Measurements from ENCODE around the gene CCNL2. TPM values are rescaled to one million over a fixed set of nuclear protein-coding genes. Genes with fewer than 3 reads are reported as not detected.

The CCNL2 gene
- total and polyA plus RNA-seq, 2 donors (not counting 1 experiment from before 2014, with no cell fraction given): 263 to 347 TPM

DNA sequence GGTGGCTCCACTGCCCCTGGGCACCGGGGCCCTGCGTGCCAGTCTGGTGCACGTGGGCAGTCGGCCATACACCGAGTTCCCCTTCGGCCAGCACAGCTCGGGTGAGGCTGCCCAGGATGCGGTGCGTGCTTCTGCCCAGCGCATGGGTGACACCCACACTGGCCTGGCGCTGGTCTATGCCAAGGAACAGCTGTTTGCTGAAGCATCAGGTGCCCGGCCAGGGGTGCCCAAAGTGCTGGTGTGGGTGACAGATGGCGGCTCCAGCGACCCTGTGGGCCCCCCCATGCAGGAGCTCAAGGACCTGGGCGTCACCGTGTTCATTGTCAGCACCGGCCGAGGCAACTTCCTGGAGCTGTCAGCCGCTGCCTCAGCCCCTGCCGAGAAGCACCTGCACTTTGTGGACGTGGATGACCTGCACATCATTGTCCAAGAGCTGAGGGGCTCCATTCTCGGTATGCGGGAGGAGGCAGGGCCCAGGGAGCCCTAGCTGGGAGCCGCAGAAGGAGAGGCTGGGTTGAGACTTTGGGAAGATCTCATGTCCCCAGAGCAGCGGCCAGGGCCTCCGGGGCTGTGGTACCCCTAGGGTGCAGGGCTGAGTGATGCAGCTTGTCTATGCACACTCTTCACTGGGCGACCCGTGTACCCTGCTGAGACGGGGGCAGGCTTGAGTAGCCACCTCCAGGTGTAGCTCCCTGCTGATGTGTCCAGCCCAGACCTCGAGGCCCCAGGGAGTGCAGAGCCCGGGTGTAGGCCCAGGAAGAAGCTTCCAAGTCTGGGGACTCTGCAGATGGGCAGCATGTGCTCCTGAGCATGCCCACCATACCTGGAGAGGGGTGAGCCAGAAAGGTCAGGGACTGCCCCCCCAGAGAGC lies 38.1 kb upstream of the CCNL2 start:
- Mint-ChIP-seq H3K9me3 (ENCODE audit: insufficient read depth) (no peaks in the 10 kb centered on the region), H3K27ac (no peak overlapping the region), H3K27me3 (peaks cover 28% of the 10 kb centered on the region), H3K4me3 (no peak overlapping the region), H3K4me1 (peaks cover 15% of the 10 kb centered on the region)
- TF ChIP-seq EZH2 (IDR thresholded peaks at IDR 0.05; ENCODE audit: borderline replicate concordance, insufficient read depth, low read depth, low read length, poor library complexity, severe bottlenecking): no peak
- TF ChIP-seq, protein P1, sequence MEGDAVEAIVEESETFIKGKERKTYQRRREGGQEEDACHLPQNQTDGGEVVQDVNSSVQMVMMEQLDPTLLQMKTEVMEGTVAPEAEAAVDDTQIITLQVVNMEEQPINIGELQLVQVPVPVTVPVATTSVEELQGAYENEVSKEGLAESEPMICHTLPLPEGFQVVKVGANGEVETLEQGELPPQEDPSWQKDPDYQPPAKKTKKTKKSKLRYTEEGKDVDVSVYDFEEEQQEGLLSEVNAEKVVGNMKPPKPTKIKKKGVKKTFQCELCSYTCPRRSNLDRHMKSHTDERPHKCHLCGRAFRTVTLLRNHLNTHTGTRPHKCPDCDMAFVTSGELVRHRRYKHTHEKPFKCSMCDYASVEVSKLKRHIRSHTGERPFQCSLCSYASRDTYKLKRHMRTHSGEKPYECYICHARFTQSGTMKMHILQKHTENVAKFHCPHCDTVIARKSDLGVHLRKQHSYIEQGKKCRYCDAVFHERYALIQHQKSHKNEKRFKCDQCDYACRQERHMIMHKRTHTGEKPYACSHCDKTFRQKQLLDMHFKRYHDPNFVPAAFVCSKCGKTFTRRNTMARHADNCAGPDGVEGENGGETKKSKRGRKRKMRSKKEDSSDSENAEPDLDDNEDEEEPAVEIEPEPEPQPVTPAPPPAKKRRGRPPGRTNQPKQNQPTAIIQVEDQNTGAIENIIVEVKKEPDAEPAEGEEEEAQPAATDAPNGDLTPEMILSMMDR (IDR thresholded peaks at IDR 0.05): no peak
- intact Hi-C loops (cut with micrococcal nuclease): no loop called here
- no peak overlapping the region for H3K27ac ChIP-seq (ENCODE audit: low read length in 2 of 2)
- WGBS (ENCODE audit: insufficient coverage): 85% methylated on average over 31 of the region's 31 CpGs
- peaks cover 0 to 31% (median 0%) of the 10 kb centered on the region in 3 donors for H3K9me3 ChIP-seq (ENCODE audit: control extremely low read depth in 1 of 3, control insufficient read depth in 2 of 3, insufficient read depth in 1 of 3, low read length in 2 of 3)
- no peaks in the 10 kb centered on the region for H3K79me2 ChIP-seq (ENCODE audit: control insufficient read depth, insufficient read depth, low read length)
- no peak overlapping the region for H3K9ac ChIP-seq (ENCODE audit: low read length)
- CTCF ChIA-PET: interaction anchor here (0.5 kb wide), 1 partner anchor 29 kb away, joined by 5 read pairs; no protein-coding TSS in a partner anchor
- H3K27me3 ChIP-seq (replicated peaks in 1 of 4; ENCODE audit: control extremely low read depth in 1 of 4, control insufficient read depth in 3 of 4, insufficient read depth in 4 of 4, low read length in 3 of 4): peaks cover 0 to 69% (median 33%) of the 10 kb centered on the region in 4 experiments
- no peak overlapping the region for H3K4me3 ChIP-seq (ENCODE audit: control extremely low read depth in 1 of 5, extremely low read depth in 1 of 5, insufficient read depth in 1 of 5, low read depth in 2 of 5, low read length in 4 of 5)
- DNase-seq (peak; percentile 10), ATAC-seq (ENCODE audit: low read depth) (no peak)
- H2AFZ ChIP-seq (ENCODE audit: insufficient read depth, low read depth, low read length, poor library complexity, severe bottlenecking): no peak overlapping the region
- H3K4me1 ChIP-seq (ENCODE audit: control insufficient read depth in 2 of 2, insufficient read depth in 2 of 2, low read length in 2 of 2): peaks cover 35 to 44% of the 10 kb centered on the region in 2 donors
- H3K4me2 ChIP-seq (replicated peaks; ENCODE audit: low read depth, low read length, poor library complexity, severe bottlenecking): no peak overlapping the region
- H4K20me1 ChIP-seq (ENCODE audit: control insufficient read depth, insufficient read depth, low read length, poor library complexity, severe bottlenecking): no peaks in the 10 kb centered on the region
- no peaks in the 10 kb centered on the region for H3K36me3 ChIP-seq (replicated peaks in 1 of 2; ENCODE audit: control extremely low read depth in 1 of 2, control insufficient read depth in 1 of 2, extremely low read depth in 1 of 2, insufficient read depth in 2 of 2, low read length in 1 of 2)
- POLR2A ChIA-PET: no interaction called here

DNA sequence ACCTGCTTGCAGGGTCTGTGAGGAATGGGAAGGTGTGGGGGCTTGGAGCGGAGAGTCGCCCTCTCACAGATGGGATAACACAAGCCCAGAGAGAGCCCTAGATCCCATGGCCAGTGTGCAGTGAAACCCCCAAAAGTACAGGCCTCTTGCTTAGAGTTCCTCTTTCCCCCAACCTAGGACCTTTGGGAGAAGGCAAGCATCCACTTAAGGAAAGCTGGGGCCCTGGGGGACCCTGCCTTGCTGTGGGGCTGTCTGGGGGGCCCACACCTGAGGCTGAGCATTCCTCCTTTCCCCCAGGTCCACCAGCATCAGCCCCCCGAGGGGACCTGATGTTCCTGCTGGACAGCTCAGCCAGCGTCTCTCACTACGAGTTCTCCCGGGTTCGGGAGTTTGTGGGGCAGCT lies 37.5 kb upstream of the CCNL2 start:
- H3K27ac Mint-ChIP-seq: no peak overlapping the region
- H3K4me3 ChIP-seq (ENCODE audit: control extremely low read depth in 1 of 5, extremely low read depth in 1 of 5, insufficient read depth in 1 of 5, low read depth in 2 of 5, low read length in 4 of 5): no peak overlapping the region
- no peaks in the 10 kb centered on the region for H3K9me3 Mint-ChIP-seq (ENCODE audit: insufficient read depth)
- no peak overlapping the region for H2AFZ ChIP-seq (ENCODE audit: insufficient read depth, low read depth, low read length, poor library complexity, severe bottlenecking)
- peak overlapping the region; percentile 86 for H3K4me2 ChIP-seq (replicated peaks; ENCODE audit: low read depth, low read length, poor library complexity, severe bottlenecking)
- ChIA-PET CTCF (no interaction called here), POLR2A (no interaction called here)
- TF ChIP-seq, protein P1 (IDR thresholded peaks at IDR 0.05): no peak
- no peak for TF ChIP-seq EZH2 (IDR thresholded peaks at IDR 0.05; ENCODE audit: borderline replicate concordance, insufficient read depth, low read depth, low read length, poor library complexity, severe bottlenecking)
- H3K9ac ChIP-seq (ENCODE audit: low read length): no peak overlapping the region
- peaks cover 24% of the 10 kb centered on the region for H3K27me3 Mint-ChIP-seq
- intact Hi-C loops (cut with micrococcal nuclease): no loop called here
- H3K4me1 ChIP-seq (ENCODE audit: control insufficient read depth in 2 of 2, insufficient read depth in 2 of 2, low read length in 2 of 2): peaks cover 35 to 44% of the 10 kb centered on the region in 2 donors
- peaks cover 0 to 73% (median 33%) of the 10 kb centered on the region in 4 experiments for H3K27me3 ChIP-seq (replicated peaks in 1 of 4; ENCODE audit: control extremely low read depth in 1 of 4, control insufficient read depth in 3 of 4, insufficient read depth in 4 of 4, low read length in 3 of 4)
- DNase-seq: peak; percentile 21
- H3K9me3 ChIP-seq (ENCODE audit: control extremely low read depth in 1 of 3, control insufficient read depth in 2 of 3, insufficient read depth in 1 of 3, low read length in 2 of 3): peaks cover 0 to 31% (median 0%) of the 10 kb centered on the region in 3 donors
- peak overlapping the region; percentile 64 for H3K4me3 Mint-ChIP-seq
- over 99% methylated on average over 7 of the region's 7 CpGs for WGBS (ENCODE audit: insufficient coverage)
- peaks cover 15% of the 10 kb centered on the region for H3K4me1 Mint-ChIP-seq
- H3K27ac ChIP-seq (ENCODE audit: low read length in 2 of 2): no peak overlapping the region
- H3K36me3 ChIP-seq (replicated peaks in 1 of 2; ENCODE audit: control extremely low read depth in 1 of 2, control insufficient read depth in 1 of 2, extremely low read depth in 1 of 2, insufficient read depth in 2 of 2, low read length in 1 of 2): no peaks in the 10 kb centered on the region
- no peaks in the 10 kb centered on the region for H4K20me1 ChIP-seq (ENCODE audit: control insufficient read depth, insufficient read depth, low read length, poor library complexity, severe bottlenecking)
- ATAC-seq (ENCODE audit: low read depth): no peak
- H3K79me2 ChIP-seq (ENCODE audit: control insufficient read depth, insufficient read depth, low read length): no peaks in the 10 kb centered on the region
